HUES48 (cell line): ENCODE results near the gene LYSMD2.
"Not testable (repeated sequence)": the region's sequence is repeated elsewhere in the genome, so short reads cannot be mapped to it uniquely, and the experiment has no call there.

ENCODE experiments used
- H3K27ac ChIP-seq: one replicate; pipeline ENCODE4 v1.7.0; 2013; ENCODE audit warnings: low read depth, low read length, inconsistent platforms
- H3K27me3 ChIP-seq: 2 replicates; pipeline ENCODE4 v1.6.1; 2013; ENCODE audit warnings: mild to moderate bottlenecking, low read length; ENCODE audit not compliant: control insufficient read depth, insufficient read depth
- H3K36me3 ChIP-seq: 2 replicates; pipeline ENCODE4 v1.6.1; 2013; ENCODE audit warnings: low read length; ENCODE audit not compliant: control insufficient read depth, insufficient read depth
- H3K4me1 ChIP-seq: 2 replicates; pipeline ENCODE4 v1.6.1; 2013; ENCODE audit warnings: mild to moderate bottlenecking, low read length; ENCODE audit not compliant: control insufficient read depth, insufficient read depth
- H3K4me3 ChIP-seq: 2 replicates; pipeline ENCODE4 v1.5.1; 2013; ENCODE audit warnings: mild to moderate bottlenecking, low read depth, low read length
- H3K9ac ChIP-seq: 2 replicates; pipeline ENCODE4 v1.6.1; 2013; ENCODE audit warnings: mild to moderate bottlenecking, low read depth, low read length, moderate library complexity
- H3K9me3 ChIP-seq: 2 replicates; pipeline ENCODE4 v1.6.1; 2013; ENCODE audit warnings: low read length; ENCODE audit not compliant: control insufficient read depth, insufficient read depth

LYSMD2 gene, protein sequence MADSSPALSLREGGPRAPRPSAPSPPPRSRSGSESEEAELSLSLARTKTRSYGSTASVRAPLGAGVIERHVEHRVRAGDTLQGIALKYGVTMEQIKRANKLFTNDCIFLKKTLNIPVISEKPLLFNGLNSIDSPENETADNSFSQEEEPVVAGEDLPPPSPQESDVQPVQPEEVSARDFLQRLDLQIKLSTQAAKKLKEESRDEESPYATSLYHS

DNA sequence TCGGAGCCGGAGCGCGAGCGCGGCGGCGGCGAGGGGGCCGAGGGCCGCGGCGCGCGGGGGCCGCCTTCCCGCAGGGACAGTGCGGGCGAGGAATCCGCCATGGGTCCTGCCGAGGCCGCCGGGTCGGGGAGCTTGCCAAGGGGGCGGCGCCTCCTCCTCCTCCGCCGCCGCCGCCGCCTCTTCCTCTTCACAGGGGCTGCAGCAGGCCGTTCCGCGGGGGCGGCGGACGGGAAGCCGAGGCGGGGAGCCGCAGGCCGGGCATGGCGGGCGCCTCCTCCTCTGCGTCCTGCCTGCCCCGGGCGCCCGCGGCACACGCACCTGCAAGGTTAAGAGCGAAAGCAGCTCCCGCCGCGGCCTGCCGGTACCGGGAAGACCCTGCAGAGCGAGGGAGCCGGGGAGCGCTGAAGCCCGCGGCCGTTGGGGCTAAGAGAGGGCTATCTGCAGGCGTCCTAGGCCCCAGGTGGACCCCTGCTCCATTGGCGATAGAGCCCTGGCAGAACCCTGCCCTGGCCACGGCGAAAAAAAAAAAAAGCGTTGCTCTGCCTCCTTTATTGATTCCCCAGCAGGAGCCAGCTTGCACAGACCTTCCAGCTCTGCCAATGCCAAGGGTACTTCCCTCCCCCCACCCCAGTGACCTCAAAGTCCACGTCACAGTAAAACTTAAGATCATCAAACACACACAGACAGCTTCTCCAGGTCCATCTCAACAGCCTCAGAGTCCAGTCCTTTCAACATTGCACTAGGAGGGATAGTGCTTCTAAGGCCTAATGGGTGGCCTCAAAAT is at the start of gene LYSMD2:
Gene LYSMD2, minus strand, starts transcription at position 134 of the 784 bp plus-strand sequence. Its CDS starts 33 bp downstream, at position 101.
- Histone ChIP-seq H3K36me3 (no peaks in the 10 kb centered on the region), H3K4me1 (peaks cover 16% of the 10 kb centered on the region), H3K27ac (no peak within 1 kb of the TSS), H3K9ac (peak within 1 kb of the TSS; percentile 60), H3K9me3 (no peaks in the 10 kb centered on the region), H3K27me3 (peaks cover 39% of the 10 kb centered on the region), H3K4me3 (peak within 1 kb of the TSS; percentile 70)

DNA sequence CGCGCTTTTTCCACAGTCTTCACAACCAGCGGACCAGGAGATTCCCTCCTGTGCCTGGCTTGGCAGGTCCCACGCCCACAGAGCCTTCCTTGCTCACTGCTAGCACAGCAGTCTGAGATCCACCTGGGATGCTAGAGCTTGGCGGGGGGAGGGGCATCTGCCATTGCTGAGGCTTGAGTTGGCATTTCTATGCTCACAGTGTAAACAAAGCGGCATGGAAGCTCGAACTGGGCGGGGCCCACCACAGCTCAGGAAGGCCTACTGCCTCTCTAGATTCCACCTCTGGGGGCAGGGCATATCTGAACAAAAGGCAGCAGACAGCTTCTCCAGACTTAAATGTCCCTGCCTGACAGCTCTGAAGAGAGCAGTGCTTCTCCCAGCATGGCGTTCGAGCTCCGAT is 49.7 kb upstream of the LYSMD2 start:
- not testable (repeated sequence) for H3K9me3 ChIP-seq, H3K4me3 ChIP-seq, H3K27me3 ChIP-seq, H3K36me3 ChIP-seq, H3K9ac ChIP-seq, H3K4me1 ChIP-seq, H3K27ac ChIP-seq

- Histone ChIP-seq H3K4me1 (no peaks in the 10 kb centered on the region), H3K36me3 (no peaks in the 10 kb centered on the region), H3K9me3 (peaks cover 4% of the 10 kb centered on the region; the same call in 1 of the 2 replicates), H3K27me3 (no peaks in the 10 kb centered on the region), H3K4me3 (no peak overlapping the region), H3K27ac (no peak overlapping the region), H3K9ac (no peak overlapping the region)
Observed at GRCh38 chr15:51783967-51784366, 46.5 kb upstream of the LYSMD2 start.

- H3K9me3 ChIP-seq, result peaks cover 4% of the 10 kb centered on the region; the same call in 1 of the 2 replicates
- no peak overlapping the region for H3K27ac ChIP-seq
- no peaks in the 10 kb centered on the region for H3K27me3 ChIP-seq
- H3K4me1 ChIP-seq, result no peaks in the 10 kb centered on the region
- H3K9ac ChIP-seq, result no peak overlapping the region
- no peak overlapping the region for H3K4me3 ChIP-seq
- no peaks in the 10 kb centered on the region for H3K36me3 ChIP-seq
Observed at GRCh38 chr15:51782357-51782896, 45.0 kb upstream of the LYSMD2 start.

GRCh38 chr15:51781506-51781905 is 44.1 kb upstream of the LYSMD2 start:
- Histone ChIP-seq H3K36me3 (no peaks in the 10 kb centered on the region), H3K27me3 (no peaks in the 10 kb centered on the region), H3K9me3 (peaks cover 2% of the 10 kb centered on the region; the same call in 1 of the 2 replicates), H3K9ac (no peak overlapping the region), H3K27ac (no peak overlapping the region), H3K4me3 (no peak overlapping the region), H3K4me1 (no peaks in the 10 kb centered on the region)

DNA sequence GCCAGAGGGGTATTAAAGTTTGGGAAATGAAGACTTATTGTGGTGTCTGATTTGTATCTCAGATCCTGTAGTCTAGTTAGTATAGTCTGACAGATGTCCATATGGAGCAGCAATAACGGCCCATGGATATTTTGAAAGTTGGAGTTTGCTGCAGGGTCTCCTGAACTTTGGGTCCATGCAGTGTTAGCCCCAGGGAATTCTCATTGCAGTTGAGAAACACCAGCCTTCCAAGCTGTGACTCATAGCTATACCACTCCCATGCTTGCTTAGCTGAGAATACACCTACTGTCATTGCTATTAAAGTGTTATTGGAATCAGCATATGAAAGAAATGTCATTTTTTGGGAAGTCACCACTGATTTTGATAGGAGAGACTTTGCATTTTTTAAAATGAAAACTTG is 43.2 kb upstream of the LYSMD2 start:
- H3K9ac ChIP-seq, result no peak overlapping the region
- no peaks in the 10 kb centered on the region for H3K36me3 ChIP-seq
- no peaks in the 10 kb centered on the region for H3K4me1 ChIP-seq
- no peak overlapping the region for H3K27ac ChIP-seq
- H3K27me3 ChIP-seq, result no peaks in the 10 kb centered on the region
- no peaks in the 10 kb centered on the region for H3K9me3 ChIP-seq
- no peak overlapping the region for H3K4me3 ChIP-seq

GRCh38 chr15:51776952-51777569 is 39.6 kb upstream of the LYSMD2 start:
- no peaks in the 10 kb centered on the region for H3K36me3 ChIP-seq
- H3K27me3 ChIP-seq, result no peaks in the 10 kb centered on the region
- H3K27ac ChIP-seq, result no peak overlapping the region
- no peak overlapping the region for H3K4me3 ChIP-seq
- no peak overlapping the region for H3K9ac ChIP-seq
- H3K4me1 ChIP-seq, result no peaks in the 10 kb centered on the region
- no peaks in the 10 kb centered on the region for H3K9me3 ChIP-seq

DNA sequence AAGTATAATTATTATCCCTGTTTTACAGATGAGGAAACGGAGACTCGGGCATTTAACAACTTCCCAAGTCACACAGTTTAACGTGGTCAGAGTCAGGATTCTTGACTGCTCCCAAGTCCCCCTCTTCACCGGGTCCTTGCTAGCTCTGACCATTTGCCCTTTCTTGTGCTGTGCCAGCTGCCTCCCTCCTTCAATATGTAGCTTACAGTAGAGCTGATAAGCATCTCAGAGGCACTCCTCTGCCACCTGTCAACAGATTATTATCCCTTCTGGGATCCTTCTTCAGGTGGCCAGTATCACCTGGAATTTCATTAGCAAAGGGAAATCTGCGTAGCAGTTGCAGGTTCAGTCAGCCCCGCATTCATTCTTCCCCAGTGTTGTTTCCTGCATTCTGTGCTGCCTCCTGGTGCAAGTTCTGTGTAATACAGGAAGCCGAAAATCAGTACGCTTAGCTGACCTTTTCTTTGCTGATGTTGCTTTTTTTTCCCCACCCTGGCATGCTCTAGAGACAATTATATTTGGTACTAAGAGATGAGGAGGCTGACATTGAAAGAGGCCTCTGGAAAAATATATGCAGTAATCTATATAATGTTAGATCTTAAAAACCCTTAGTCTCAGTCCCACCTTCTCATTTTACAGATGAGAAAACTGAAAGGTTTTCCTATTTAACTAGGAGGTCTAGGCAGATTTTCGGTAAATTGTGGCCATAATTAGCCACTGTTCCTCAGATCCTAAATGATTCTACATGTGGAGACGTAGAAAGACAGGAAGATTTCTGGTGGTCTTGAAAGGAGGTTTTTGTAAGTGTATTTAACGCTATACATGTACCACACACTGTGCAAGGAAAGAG is 38.7 kb upstream of the LYSMD2 start:
- Histone ChIP-seq H3K4me3 (no peak overlapping the region), H3K27me3 (no peaks in the 10 kb centered on the region), H3K4me1 (no peaks in the 10 kb centered on the region), H3K36me3 (no peaks in the 10 kb centered on the region), H3K27ac (no peak overlapping the region), H3K9me3 (no peaks in the 10 kb centered on the region), H3K9ac (no peak overlapping the region)

DNA sequence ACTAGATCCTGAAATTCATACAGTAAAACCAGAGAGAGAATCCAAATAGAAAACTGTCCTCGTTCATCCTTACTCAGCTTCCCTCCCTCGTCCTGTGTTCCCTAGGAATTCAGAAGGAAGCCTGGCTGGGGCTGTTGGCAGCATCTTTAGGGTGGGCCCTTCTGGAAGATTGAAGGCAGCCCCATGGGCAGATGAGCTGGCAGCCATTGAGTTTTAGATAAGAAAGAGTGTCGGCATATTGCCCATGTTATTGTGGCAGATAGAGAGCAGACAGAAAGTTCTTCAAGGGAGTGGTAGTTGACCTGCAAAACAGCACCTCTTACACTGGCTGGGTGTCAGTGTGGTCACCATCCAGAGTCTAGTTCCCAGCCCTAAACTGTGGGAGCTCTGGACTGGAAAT is 37.5 kb upstream of the LYSMD2 start:
- no peak overlapping the region for H3K9ac ChIP-seq
- H3K27ac ChIP-seq, result no peak overlapping the region
- no peaks in the 10 kb centered on the region for H3K4me1 ChIP-seq
- H3K36me3 ChIP-seq, result no peaks in the 10 kb centered on the region
- H3K27me3 ChIP-seq, result no peaks in the 10 kb centered on the region
- H3K4me3 ChIP-seq, result no peak overlapping the region
- H3K9me3 ChIP-seq, result no peaks in the 10 kb centered on the region

DNA sequence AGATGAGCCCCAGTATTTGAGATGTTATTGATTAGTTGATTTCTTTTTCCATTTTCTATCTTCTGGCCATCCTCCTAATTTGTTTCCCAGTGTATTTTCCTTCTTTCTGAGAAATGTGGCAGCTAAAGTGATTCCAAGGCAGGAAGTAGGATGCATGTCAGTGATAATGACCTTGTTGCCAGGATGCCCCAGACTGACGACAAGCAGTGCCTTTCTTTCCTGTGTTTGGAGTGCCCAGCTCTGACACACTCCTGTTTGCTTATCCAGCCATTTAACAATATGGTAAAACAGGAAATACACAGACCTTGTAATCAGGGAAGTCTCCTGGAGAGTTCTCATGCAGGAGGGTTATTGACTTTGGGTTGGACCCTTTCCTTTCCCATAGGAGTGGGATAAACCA is 34.3 kb upstream of the LYSMD2 start:
- Histone ChIP-seq H3K9ac (no peak overlapping the region), H3K4me3 (no peak overlapping the region), H3K27me3 (no peaks in the 10 kb centered on the region), H3K4me1 (no peaks in the 10 kb centered on the region), H3K9me3 (no peaks in the 10 kb centered on the region), H3K27ac (no peak overlapping the region), H3K36me3 (no peaks in the 10 kb centered on the region)
